ENCODE results near the gene IL32.

IL32 gene

GRCh38 chr16:3020604-3021448, 44.6 kb upstream of the IL32 start:
- no peak for TF ChIP-seq CTCF (IDR thresholded peaks at IDR 0.05; ENCODE audit: low read depth, low read length, missing control alignments)
- peak; percentile 64 for DNase-seq (ENCODE audit: extremely low read depth, low read depth)
- H3K4me3 ChIP-seq (replicated peaks; ENCODE audit: low read depth, low read length) = peak overlapping the region; percentile 96

GRCh38 chr16:3021449-3022207, 43.8 kb upstream of the IL32 start:
- H3K4me3 ChIP-seq (replicated peaks; ENCODE audit: low read depth, low read length) = peak overlapping the region; percentile 96
- peak; percentile 38 for TF ChIP-seq CTCF (IDR thresholded peaks at IDR 0.05; ENCODE audit: low read depth, low read length, missing control alignments)
- peak; percentile 67 for DNase-seq (ENCODE audit: extremely low read depth, low read depth)

GRCh38 chr16:3022208-3022683, 43.2 kb upstream of the IL32 start:
- peak overlapping the region; percentile 96 for H3K4me3 ChIP-seq (replicated peaks; ENCODE audit: low read depth, low read length)
- DNase-seq (ENCODE audit: extremely low read depth, low read depth) = peak; percentile 88
- TF ChIP-seq CTCF (IDR thresholded peaks at IDR 0.05; ENCODE audit: low read depth, low read length, missing control alignments) = no peak

- peak overlapping the region; percentile 96 for H3K4me3 ChIP-seq (replicated peaks; ENCODE audit: low read depth, low read length)
- no peak for TF ChIP-seq CTCF (IDR thresholded peaks at IDR 0.05; ENCODE audit: low read depth, low read length, missing control alignments)
- no peak for DNase-seq (ENCODE audit: extremely low read depth, low read depth)
Observed at GRCh38 chr16:3022684-3023414, 42.6 kb upstream of the IL32 start.

GRCh38 chr16:3023415-3023668, 42.1 kb upstream of the IL32 start:
- peak; percentile 53 for DNase-seq (ENCODE audit: extremely low read depth, low read depth)
- no peak for TF ChIP-seq CTCF (IDR thresholded peaks at IDR 0.05; ENCODE audit: low read depth, low read length, missing control alignments)

GRCh38 chr16:3023669-3024478, 41.6 kb upstream of the IL32 start, which contains the start of the genes HCFC1R1 and THOC6:
Gene HCFC1R1, minus strand, starts transcription at chr16:3023942. Its CDS starts 1 bp downstream, at chr16:3023941.
Gene THOC6, plus strand, starts transcription at chr16:3024035. Its CDS starts 292 bp downstream, at chr16:3024327.
- no peak for TF ChIP-seq CTCF (IDR thresholded peaks at IDR 0.05; ENCODE audit: low read depth, low read length, missing control alignments)
- H3K4me3 ChIP-seq (replicated peaks; ENCODE audit: low read depth, low read length) = peak within 1 kb of the TSS; percentile 96
- peak; percentile 94 for DNase-seq (ENCODE audit: extremely low read depth, low read depth)

More at GRCh38 chr16:3023415-3023668, 42.1 kb upstream of the IL32 start:
- H3K4me3 ChIP-seq (replicated peaks; ENCODE audit: low read depth, low read length) = peak overlapping the region; percentile 96

All from HFF-Myc (cell line).